Esophagus (tissue), 2 donors: ENCODE data around the gene FAR1. TPM values are rescaled to one million over a fixed set of nuclear protein-coding genes. Genes with fewer than 3 reads are reported as not detected.

ENCODE experiments used
- H3K27ac ChIP-seq, 2 donors: one replicate each; pipeline ENCODE4 v1.5.1; 2013; ENCODE audit warnings: low read depth in 2 of 2, mild to moderate bottlenecking in 2 of 2, inconsistent platforms in 1 of 2, low read length in 1 of 2, moderate library complexity in 1 of 2
- H3K27me3 ChIP-seq, 2 donors: one replicate each; pipeline ENCODE4 v1.6.1; 2013; ENCODE audit warnings: low read length in 2 of 2, control low read depth in 1 of 2, mild to moderate bottlenecking in 1 of 2; ENCODE audit not compliant: insufficient read depth in 2 of 2, control insufficient read depth in 1 of 2
- H3K36me3 ChIP-seq, 2 donors: one replicate each; pipeline ENCODE4 v1.6.1; 2013; ENCODE audit warnings: low read length in 1 of 2; ENCODE audit not compliant: control insufficient read depth in 2 of 2, insufficient read depth in 2 of 2
- H3K4me1 ChIP-seq, 2 donors: one replicate each; pipeline ENCODE4 v1.6.1; 2013; ENCODE audit warnings: low read length in 1 of 2; ENCODE audit not compliant: control insufficient read depth in 2 of 2, insufficient read depth in 2 of 2
- H3K4me3 ChIP-seq, 2 donors: one replicate each; pipeline ENCODE4 v1.5.1; 2013; ENCODE audit warnings: low read length in 2 of 2, mild to moderate bottlenecking in 2 of 2, low read depth in 1 of 2, moderate library complexity in 1 of 2
- H3K9me3 ChIP-seq, 2 donors: one replicate each; pipeline ENCODE4 v1.6.1; 2013; ENCODE audit warnings: mild to moderate bottlenecking in 2 of 2, low read depth in 1 of 2, low read length in 1 of 2, moderate library complexity in 1 of 2; ENCODE audit not compliant: control insufficient read depth in 2 of 2, insufficient read depth in 1 of 2
- WGBS, 2 donors: extraction: QIAGEN DNeasy Blood & Tissue Kit; methylation state at CpG; one replicate each; pipeline ENCODE4 v1.1.7; 2013; 5-methylcytosine and 5-hydroxymethylcytosine counted together
- polyA plus RNA-seq, 2 donors: library from polyadenylated mRNA; stranded (reverse); fragments of 200-250 nt; gene quantifications; one replicate each; pipeline ENCODE4 v1.2.3, GENCODE V29; 2013
- donor health status: healthy with polysubstance abuse.
- donor health status: Bipolar disorder and iron deficiency.

FAR1 gene
- polyA plus RNA-seq, 2 donors = 36.8 to 42.5 TPM

GRCh38 chr11:13699870-13700269 lies 31.4 kb downstream of the FAR1 start:
- 72 to 91% methylated on average over 1 of the region's 1 CpG for WGBS, 2 donors
- Histone ChIP-seq H3K4me3 (no peak overlapping the region), H3K9me3 (no peaks in the 10 kb centered on the region), H3K36me3 (peaks cover 0 to 4% of the 10 kb centered on the region in 2 donors), H3K4me1 (no peaks in the 10 kb centered on the region), H3K27me3 (no peaks in the 10 kb centered on the region), H3K27ac (no peak overlapping the region)

GRCh38 chr11:13701506-13701905 lies 33.0 kb downstream of the FAR1 start:
- H3K36me3 ChIP-seq = peaks cover 0 to 4% of the 10 kb centered on the region in 2 donors
- H3K27ac ChIP-seq = no peak overlapping the region
- H3K9me3 ChIP-seq = no peaks in the 10 kb centered on the region
- no peaks in the 10 kb centered on the region for H3K4me1 ChIP-seq
- WGBS, 2 donors = 70 to 77% methylated on average over 2 of the region's 2 CpGs
- H3K27me3 ChIP-seq = no peaks in the 10 kb centered on the region
- H3K4me3 ChIP-seq = no peak overlapping the region

- Histone ChIP-seq H3K27ac (no peak overlapping the region), H3K9me3 (no peaks in the 10 kb centered on the region), H3K36me3 (peaks cover 0 to under 1% of the 10 kb centered on the region in 2 donors), H3K4me3 (no peak overlapping the region), H3K27me3 (no peaks in the 10 kb centered on the region), H3K4me1 (no peaks in the 10 kb centered on the region)
These were observed 33.6 kb downstream of the FAR1 start for GRCh38 chr11:13702071-13702470.

DNA sequence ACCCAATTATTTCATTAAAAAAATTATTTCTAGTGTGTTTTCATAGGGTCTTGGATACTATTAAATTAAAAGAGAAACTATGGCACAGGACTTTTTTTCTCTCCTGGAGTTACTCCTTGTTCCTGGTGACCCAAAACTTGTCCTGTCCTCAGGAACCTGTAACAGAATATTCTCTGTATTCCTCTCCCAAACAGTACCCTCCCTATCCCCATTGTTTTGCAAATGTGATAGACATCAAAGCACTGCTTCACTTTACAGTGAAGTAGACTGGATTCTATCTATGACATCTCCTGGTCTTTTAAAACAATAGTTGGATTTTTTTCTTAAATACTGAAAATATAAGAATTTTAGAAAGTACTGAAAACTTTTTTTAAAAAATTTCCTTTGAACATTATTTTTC lies 37.2 kb downstream of the FAR1 start:
- Histone ChIP-seq H3K36me3 (peaks cover 0 to 4% of the 10 kb centered on the region in 2 donors), H3K4me1 (no peaks in the 10 kb centered on the region)

DNA sequence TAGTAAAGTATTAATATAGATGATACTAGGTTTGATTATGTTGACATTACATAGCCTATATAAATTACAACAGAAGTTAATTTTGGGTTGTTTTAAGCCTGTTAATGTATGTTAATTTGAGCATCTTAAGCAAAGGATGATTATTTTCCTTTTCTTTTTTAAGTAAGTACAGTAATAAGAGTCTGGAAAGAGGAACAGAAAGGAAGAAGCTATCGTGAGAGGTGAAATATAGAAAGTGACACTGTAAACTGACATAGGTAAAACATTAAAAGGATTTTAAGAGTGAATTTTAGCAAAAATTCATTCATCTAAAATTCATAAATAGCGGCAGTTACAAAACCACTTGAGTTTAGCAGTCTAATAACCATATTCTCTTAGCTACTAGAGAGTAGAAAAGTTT lies 45.5 kb downstream of the FAR1 start:
- WGBS, 2 donors = 92 to 94% methylated on average over 2 of the region's 2 CpGs
- Histone ChIP-seq H3K9me3 (no peaks in the 10 kb centered on the region), H3K27me3 (no peaks in the 10 kb centered on the region), H3K4me1 (no peaks in the 10 kb centered on the region), H3K27ac (no peak overlapping the region), H3K36me3 (peaks cover 6 to 8% of the 10 kb centered on the region in 2 donors), H3K4me3 (no peak overlapping the region)

More for the DNA sequence above, 37.2 kb downstream of the FAR1 start:
- Histone ChIP-seq H3K9me3 (no peaks in the 10 kb centered on the region), H3K27me3 (no peaks in the 10 kb centered on the region), H3K4me3 (no peak overlapping the region), H3K27ac (no peak overlapping the region)

- peaks cover 6 to 11% of the 10 kb centered on the region in 2 donors for H3K36me3 ChIP-seq
- H3K4me3 ChIP-seq = no peak overlapping the region
- WGBS, 2 donors = 85 to 93% methylated on average over 3 of the region's 3 CpGs
- H3K9me3 ChIP-seq = no peaks in the 10 kb centered on the region
- H3K27me3 ChIP-seq = no peaks in the 10 kb centered on the region
- no peak overlapping the region for H3K27ac ChIP-seq
- H3K4me1 ChIP-seq = no peaks in the 10 kb centered on the region
These were observed 48.9 kb downstream of the FAR1 start for GRCh38 chr11:13717331-13717730.

DNA sequence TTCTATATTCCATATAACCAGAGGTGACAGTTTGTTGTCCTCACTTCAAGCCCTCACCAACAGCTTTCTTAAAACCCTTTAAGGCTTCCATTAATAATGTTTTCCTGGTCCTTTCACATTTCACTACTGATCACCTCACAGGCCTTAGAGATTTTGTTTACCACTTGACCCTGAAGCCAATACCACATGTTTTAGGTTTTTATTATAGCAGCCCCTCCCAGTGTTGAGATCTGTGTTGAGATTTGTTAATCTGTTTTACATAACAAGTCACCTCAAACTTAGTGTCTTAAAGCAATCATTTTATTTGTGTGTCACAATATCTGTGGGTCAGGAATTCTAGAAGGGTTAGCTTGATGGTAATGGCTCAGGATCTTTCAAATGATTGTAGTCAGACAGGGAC lies 49.9 kb downstream of the FAR1 start:
- H3K36me3 ChIP-seq = peaks cover 6 to 11% of the 10 kb centered on the region in 2 donors
- no peaks in the 10 kb centered on the region for H3K9me3 ChIP-seq

DNA sequence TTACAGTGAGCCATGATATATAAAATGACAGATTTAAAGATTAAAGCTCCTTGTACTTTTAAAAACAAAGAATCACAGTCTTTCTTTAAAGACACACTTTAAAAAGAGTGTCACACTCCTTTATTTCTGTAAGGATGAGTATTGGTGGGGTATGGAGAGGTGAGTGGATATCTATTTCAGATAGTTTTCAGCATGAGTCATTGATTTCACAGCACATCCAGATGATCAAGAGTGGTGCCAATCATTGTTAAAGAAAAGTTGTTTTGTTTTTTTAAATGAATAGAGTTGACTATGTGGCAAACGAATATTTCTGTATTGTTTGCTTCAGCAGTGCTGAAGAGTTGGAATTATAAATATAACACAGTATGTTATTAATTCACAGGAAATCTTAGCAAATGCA lies 52.5 kb downstream of the FAR1 start:
- Histone ChIP-seq H3K4me1 (no peaks in the 10 kb centered on the region), H3K9me3 (no peaks in the 10 kb centered on the region), H3K27me3 (no peaks in the 10 kb centered on the region), H3K36me3 (peaks cover 0 to 11% of the 10 kb centered on the region in 2 donors), H3K4me3 (no peak overlapping the region), H3K27ac (no peak overlapping the region)
- 30 to 38% methylated on average over 1 of the region's 1 CpG for WGBS, 2 donors

More for the DNA sequence above, 49.9 kb downstream of the FAR1 start:
- H3K4me3 ChIP-seq = no peak overlapping the region
- H3K27me3 ChIP-seq = no peaks in the 10 kb centered on the region
- no peak overlapping the region for H3K27ac ChIP-seq
- no peaks in the 10 kb centered on the region for H3K4me1 ChIP-seq

GRCh38 chr11:13721760-13722159 lies 53.3 kb downstream of the FAR1 start:
- Histone ChIP-seq H3K9me3 (no peaks in the 10 kb centered on the region), H3K27ac (no peak overlapping the region), H3K4me1 (no peaks in the 10 kb centered on the region), H3K27me3 (no peaks in the 10 kb centered on the region), H3K36me3 (peaks cover 0 to 7% of the 10 kb centered on the region in 2 donors), H3K4me3 (no peak overlapping the region)

DNA sequence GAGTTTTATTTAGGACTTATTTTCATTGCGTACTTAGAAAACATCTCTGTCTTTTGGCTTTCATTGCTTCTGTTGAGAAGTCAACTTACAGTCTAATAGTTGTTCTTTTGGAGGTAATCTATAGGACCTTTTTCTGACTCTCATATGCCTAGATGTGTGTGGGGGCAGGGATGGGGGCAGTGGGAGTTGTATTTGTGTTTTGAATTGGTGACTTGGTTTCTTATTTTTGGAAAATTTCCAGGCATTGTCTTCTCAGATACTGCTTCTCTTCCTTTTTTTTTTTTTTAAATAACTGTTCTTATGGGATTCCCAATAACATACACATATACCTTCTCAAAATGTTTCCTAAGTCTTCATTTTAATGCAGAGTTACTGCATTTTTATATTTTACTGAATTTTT lies 58.0 kb downstream of the FAR1 start:
- Histone ChIP-seq H3K4me1 (no peaks in the 10 kb centered on the region), H3K27me3 (no peaks in the 10 kb centered on the region), H3K36me3 (peaks cover 0 to 2% of the 10 kb centered on the region in 2 donors), H3K27ac (no peak overlapping the region), H3K4me3 (no peak overlapping the region), H3K9me3 (no peaks in the 10 kb centered on the region)
- 95 to 100% methylated on average over 1 of the region's 1 CpG for WGBS, 2 donors
